GM19455 (cell line): Measurements from ENCODE around the gene SFRP2.

ENCODE experiments used
- ATAC-seq: cut with Tn5 transposase; IDR thresholded peaks from one replicate; pipeline ENCODE4 v1.9.1; 2021; ENCODE audit not compliant: unreplicated experiment

The SFRP2 gene, protein sequence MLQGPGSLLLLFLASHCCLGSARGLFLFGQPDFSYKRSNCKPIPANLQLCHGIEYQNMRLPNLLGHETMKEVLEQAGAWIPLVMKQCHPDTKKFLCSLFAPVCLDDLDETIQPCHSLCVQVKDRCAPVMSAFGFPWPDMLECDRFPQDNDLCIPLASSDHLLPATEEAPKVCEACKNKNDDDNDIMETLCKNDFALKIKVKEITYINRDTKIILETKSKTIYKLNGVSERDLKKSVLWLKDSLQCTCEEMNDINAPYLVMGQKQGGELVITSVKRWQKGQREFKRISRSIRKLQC

DNA sequence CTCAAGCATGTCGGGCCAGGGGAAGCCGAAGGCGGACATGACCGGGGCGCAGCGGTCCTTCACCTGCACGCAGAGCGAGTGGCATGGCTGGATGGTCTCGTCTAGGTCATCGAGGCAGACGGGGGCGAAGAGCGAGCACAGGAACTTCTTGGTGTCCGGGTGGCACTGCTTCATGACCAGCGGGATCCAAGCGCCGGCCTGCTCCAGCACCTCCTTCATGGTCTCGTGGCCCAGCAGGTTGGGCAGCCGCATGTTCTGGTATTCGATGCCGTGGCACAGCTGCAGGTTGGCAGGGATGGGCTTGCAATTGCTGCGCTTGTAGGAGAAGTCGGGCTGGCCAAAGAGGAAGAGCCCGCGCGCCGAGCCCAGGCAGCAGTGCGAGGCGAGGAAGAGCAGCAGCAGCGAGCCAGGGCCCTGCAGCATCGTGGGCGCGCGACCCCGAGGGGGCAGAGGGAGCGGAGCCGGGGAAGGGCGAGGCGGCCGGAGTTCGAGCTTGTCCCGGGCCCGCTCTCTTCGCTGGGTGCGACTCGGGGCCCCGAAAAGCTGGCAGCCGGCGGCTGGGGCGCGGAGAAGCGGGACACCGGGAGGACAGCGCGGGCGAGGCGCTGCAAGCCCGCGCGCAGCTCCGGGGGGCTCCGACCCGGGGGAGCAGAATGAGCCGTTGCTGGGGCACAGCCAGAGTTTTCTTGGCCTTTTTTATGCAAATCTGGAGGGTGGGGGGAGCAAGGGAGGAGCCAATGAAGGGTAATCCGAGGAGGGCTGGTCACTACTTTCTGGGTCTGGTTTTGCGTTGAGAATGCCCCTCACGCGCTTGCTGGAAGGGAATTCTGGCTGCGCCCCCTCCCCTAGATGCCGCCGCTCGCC, at the start of gene SFRP2:
Gene SFRP2 (minus strand): TSS at position 671 of the 864 bp plus-strand sequence. CDS start 248 bp downstream, at position 423.
- ATAC-seq, result no peak

DNA sequence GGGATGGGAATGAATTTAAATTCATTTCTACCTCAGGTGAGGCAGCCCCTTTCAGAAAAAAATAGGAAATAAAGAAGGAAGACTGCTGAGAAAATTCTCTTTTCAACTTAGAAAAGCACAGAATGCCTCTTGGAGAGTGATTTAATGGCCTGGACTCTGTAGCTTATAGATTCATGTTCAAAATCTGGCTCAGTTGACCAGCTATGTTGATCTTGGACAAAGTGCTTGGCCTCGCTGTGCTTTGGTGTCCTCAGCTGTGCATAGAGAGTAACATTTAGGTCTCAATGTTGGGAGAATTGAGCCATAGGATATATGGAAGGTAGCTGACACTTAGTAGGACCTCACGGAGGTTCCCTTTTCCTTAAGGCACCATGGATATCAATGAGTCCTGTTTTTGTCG, 49.7 kb upstream of the SFRP2 start:
- no peak for ATAC-seq

DNA sequence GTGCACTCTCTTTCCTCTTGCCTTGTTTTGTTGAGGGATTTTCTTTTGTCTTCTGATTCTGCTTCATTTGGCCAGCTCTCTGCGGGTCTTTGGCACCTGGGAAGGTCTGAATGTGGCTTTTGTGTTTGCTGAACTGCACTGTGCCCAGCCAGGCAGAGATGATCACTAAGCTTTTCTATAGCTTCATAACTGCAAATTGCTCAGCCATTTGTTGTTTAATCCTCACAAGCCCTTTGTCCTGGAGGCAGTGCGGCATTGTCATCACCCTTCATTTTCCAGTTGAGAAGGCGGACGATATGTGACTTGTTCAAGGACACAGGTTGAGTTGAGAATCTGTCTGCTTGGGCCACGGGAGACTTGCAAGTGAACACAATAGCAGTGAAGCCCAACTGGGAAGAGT, 46.0 kb upstream of the SFRP2 start:
- no peak for ATAC-seq

DNA sequence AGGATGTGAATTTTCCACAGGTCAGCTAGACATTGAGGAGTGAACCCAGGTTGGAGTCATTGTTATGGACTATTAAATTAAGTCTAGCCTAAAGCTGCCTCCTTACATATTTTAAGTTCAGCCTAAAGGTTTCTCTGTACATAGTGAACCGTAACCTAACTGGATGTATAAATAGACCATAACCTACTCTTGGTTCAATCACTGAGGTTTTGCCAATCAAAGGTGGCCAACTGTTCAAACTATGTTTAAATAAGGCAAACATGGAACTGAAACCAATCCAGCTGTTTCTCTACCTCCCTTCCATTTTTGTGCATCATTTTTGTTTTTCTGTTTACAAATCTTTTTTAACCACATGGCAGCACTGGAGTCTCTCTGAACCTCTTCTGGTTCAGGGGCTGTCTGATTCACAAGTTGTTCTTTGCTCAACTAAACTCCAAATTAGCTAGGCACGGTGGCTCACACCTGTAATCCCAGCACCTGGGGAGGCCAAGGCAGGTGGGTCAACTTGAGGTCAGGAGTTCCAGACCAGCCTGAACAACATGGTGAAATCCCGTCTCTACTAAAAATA, 43.9 kb upstream of the SFRP2 start:
- ATAC-seq, result no peak

DNA sequence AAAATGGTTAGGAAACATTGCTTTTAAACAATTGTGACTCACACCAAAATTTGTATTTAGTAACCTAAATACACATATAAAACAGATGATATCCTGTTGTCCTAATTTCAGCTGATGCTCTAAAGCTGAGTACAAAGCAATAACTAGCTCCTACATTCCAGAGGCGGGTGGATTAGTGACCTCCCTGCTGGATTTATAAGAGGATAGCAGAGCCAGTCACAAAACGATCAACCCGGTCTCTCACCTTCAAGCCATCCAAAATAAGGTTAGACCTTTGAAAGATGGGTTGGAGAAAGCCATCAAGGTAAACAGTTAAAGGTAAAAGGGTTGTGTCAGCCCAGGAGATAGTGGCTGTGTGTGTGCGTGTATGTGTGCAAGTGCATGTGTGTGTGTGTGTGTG, 43.2 kb upstream of the SFRP2 start:
- ATAC-seq, result no peak

DNA sequence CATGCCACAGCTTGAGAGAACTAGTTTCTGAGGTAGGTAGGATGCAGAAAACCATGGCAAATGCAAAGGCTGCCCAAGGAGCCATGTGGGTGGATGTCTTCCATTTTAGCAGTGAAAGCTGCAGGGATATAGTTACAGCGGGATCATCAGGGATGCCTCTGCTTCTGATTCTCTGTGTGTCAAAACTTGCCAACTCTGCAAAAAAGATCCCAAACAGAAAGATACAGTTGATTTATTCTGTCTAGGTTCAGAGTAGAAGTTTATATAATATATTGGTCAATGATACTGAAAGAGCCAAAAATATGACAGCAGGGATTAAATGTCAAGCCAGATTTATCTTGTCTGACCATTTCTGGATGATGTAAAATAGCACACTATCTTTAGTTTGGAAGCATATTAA, 42.4 kb upstream of the SFRP2 start:
- no peak for ATAC-seq

DNA sequence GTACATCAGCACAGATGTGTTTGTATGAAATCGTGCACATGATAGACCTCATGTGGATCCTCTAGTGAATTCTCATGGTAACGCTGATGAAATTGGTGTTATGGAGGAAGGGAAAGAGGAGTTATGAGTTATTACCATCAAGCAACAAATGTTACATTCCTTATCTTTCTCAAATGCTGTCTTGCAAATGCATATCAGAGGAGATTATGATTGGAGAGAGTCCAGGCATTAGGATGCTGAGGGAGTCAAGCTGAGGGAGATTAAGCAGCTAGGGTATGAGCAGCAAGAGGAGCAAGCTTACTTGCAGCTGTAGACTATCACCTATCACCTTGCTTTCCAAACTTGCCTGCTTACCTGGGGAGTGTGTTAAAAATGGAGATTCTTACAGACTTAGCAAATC, 36.8 kb upstream of the SFRP2 start:
- no peak for ATAC-seq

DNA sequence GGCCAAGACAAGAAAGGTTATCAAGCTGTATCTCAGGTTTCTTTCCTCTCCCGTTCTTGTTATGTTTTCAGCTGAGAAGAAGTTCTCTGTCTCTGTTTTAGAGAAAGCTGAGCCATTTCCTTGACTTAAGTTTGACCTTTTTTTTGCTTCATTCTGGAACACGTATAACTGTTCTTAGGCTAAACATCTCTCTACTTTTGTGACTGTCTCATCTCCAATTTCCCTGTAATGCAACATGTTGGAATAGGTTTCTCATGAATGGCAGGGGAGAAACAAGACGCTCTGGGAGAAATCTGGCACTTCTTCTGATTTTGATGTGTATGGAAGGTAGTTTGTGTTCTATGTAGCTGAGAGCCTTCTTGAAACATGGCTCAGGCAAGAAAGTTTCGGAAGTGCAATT, 36.2 kb upstream of the SFRP2 start:
- no peak for ATAC-seq

DNA sequence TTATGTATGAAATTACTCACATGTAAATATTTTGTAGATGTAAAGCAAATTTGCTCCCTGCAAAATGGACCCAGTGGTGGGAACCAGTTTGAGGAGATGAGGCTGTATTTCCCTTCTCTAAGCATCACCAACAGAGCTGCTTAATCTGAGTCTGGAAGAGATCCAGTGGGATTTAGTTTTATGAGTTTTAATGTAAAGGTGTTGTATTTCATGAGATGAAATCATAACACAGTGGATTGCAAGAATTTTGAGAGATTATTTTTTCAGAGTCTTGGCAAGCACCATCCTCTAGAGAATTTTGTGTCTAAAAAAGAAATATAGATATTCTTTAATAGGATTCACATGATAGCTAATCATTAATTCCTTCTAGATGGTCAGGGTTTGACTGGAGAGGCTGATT, 35.6 kb upstream of the SFRP2 start:
- ATAC-seq, result no peak

DNA sequence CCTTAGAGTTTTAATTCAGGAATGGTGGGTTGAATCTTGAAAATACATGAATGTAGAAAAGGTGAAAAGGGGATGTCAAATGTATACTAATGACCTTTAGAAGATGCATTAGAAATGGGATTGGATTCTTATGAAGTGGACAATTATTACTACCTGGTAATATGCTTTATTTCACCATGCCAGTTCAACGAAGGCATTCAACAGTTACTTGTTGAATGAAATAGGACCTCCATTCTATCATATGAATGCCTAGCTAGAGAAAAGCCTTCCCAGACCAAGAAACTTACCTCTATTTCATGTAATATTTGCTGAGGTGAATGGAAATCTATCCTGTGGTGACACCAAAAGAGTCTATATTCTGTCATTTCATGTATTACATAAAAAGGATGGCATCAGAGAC, 34.6 kb upstream of the SFRP2 start:
- ATAC-seq, result no peak

DNA sequence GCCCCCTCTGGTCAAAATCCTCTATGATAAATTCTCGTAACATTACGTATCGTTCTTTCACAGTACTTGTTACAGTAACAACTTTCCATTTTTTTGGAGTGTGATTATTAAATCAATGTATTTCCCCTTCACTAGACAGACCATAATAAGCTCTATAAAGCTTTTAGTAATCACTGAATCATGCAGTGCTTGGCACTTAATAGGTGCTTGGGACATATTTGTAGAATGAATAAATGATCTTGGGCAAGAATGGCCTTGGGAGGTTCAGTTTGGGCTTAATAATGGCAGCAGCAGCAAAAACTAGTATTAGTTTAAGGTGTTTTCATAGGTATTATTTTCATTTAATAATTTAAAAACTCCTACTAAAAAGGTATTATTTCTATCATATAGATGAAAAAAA, 33.4 kb upstream of the SFRP2 start:
- ATAC-seq, result no peak

DNA sequence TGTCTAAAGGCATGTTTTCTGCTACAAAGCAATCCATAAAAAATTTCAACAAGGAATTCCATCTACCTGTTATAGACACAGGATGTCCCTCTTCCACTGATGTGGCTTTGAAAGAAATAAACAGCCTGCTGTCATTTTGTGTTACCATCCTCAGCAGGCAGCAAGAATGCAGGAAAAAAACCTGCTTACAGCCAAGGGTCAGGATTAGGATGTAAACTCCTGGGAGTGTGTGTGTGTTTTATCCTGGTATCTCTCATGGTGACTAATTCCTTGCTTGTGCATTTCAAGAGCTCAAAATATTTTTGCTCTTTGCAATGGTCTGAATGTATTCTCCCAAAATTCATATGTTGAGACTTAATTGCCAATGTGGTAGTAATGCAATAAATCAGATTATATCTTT, 28.6 kb upstream of the SFRP2 start:
- ATAC-seq, result no peak

DNA sequence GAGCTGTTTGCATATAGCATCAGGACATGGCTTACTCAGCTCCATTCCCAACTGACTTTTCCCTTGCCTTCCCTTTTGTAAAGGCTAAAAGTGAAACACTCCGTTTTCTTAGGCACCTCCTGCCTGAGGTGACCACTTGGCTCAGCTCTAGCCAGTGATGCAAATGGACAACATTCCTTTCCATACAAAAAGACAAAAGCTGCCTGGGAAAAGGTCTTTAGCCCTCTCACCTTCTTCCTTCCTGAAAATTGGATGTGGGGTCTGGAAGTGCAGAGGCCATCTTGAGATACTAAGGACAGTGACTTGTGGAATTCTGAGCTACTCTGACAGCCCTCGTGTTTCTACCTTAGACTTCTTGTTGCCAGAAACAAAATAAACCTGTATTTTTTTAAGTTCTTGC, 27.7 kb upstream of the SFRP2 start:
- no peak for ATAC-seq

DNA sequence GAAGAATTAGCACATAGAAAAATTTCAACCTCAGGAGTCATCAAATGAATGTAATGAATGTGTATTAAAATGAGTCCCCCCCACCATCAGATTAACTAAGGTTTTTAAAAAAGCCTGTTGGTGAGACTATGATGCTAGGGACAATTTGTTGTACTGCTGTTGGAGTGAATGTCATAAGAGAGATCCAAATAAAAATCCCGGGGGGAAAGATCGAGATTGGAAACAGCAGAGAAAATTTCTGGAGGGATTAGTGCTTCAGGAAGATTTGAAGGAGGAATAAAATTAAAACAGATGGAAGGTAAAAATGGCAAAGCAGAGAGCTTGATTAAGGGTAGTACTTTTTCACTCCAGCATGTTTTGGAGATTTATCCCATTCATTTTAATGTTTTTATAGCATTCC, 25.9 kb upstream of the SFRP2 start:
- ATAC-seq, result no peak

DNA sequence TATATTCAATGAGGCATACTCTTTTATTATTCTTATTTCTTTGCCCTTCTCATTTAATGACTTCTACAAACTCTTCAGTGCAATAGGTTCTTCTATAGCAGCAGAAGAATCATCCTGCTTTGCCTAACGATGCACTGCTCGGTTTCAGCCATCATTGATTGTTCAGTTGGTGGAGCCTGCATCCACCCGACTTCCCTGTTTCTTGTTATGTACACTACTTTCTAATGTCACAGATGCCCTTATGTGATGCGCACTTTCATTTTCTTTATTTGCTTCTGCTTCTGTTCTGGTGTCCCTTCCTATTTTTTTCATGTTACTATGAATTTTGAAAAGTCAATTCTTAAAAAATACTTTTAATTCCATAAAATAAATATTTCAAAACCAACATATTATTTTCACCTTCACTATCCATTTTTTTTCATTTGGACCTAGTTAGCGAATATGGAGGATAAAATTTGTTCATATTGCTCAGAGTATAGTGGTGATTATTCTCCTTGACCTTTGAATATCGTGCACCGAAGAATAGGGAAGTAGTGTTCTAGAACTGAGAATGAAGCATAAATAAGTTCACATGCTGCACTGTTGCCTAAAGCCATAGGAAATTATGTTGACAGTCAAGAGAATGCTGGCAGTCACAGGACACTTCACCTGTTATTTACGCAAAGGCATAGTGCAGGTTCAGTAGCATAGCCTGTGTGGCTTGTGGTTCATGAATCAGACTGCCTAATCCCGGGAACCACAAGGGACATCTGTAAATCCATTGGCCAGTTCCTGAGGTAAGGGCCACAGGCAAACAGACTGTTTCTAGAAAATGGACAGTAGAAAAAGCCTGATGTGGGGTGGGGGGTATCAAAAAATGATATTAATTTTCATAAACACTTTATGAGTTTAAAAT, 21.3 kb upstream of the SFRP2 start:
- ATAC-seq, result no peak

DNA sequence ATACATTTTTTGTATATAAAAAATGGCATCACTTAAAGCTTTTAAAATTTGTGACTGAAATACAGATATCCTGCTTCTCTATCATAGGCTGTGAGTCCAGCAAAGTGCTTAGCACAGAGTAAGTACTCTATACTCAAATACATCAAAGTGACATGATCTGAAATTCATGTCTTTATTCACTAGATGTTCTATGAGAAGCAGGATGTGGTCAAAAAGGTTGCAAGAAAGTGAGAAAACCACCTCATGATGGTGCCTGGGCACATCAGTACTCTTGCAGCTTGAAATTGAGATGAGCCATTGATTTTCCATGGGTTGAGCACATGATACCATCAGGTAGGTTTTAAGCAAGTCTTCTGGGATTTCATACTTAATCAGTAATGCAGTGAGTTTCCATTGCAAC, 20.4 kb upstream of the SFRP2 start:
- ATAC-seq, result no peak

DNA sequence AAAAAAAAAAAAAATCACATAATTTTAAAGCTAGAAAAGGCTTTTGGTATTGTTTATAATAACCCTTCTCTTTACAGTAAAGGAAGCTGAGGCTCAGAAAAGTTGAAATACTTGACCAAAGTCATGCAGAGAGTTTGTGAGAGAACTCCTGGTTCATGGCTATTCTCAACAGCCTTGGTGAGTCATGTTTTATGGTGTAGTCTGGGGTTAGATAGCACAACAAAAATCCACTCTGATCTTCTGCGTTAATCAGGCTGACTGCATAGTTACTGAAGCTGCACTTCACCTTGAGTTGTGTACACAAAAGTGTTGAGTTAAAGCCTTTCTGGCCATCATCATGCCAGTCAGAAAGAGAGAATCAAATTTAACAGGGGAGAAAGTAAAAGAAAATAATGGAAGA, 19.3 kb upstream of the SFRP2 start:
- ATAC-seq, result no peak

DNA sequence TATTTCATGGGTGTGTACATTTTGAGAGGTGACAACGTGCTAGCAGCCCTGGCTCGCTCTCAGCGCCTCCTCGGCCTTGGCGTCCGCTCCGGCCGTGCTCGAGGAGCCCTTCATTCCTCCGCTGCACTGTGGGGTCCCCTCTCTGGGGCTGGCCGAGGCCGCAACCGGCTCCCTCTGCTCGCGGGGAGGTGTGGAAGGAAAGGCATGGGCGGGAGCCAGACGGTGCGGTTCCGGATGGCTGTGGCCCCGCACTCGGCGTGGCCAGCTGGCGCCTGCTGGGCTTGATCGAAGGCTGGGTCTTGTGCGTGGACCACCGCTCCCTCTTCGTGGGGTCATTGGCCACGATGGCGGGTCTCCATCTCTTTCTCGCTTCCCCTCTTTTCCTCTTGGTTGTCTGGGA, 17.2 kb upstream of the SFRP2 start:
- ATAC-seq, result no peak

DNA sequence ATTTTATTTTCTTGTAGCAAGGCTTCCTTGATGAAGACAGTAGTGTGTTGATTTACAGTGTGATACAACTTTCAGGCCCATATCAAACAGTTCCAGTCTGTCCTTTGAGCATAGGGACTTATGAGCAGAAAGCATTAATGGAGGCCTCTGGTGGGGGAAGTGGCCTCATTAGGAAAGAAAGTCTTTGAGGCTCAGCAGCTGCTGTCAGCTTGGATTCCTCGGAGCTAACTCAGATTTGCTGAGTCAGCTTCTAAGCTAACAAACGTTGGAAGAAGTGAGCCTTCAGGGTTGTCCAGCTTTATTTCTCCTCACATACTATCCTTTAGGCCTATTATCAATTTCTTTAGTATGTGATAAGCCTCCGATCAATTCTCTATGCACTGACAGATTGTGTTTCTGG, 15.8 kb upstream of the SFRP2 start:
- no peak for ATAC-seq

DNA sequence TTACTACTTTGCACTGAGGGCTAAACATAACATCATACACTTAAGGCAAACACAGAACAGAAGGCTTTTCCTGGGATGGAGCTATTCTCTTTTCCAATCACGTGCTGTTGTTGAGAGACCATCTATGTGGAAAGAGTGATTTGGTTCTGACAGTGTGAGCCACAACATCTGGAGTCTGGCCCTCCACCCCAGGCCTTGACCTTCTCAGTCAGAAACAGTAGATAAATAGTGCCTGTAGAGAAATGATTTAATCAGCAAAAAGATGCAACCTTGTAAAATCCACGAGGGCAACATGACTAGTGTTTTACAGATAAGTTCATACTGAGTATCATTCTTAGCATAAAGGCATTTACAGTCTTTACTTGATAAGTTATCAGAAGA, 10.8 kb upstream of the SFRP2 start:
- ATAC-seq, result no peak
